ENCODE measurements around the gene MESD. TPM values are rescaled to one million over a fixed set of nuclear protein-coding genes. Genes with fewer than 3 reads are reported as not detected.

The MESD gene
- total RNA-seq, 2 donors from 2014 or later, result 31.7 to 35.8 TPM

GRCh38 chr15:80984856-80985255, 4.8 kb downstream of the MESD start:
- Histone ChIP-seq H3K9ac (ENCODE audit: extremely low read depth, low read length, poor library complexity, severe bottlenecking) (no peak overlapping the region), H3K36me3 (ENCODE audit: control insufficient read depth, insufficient read depth, low read length) (peaks cover 29% of the 10 kb centered on the region), H3K4me1 (ENCODE audit: control insufficient read depth, insufficient read depth, low read length) (no peaks in the 10 kb centered on the region), H3K4me3 (ENCODE audit: low read length) (no peak overlapping the region), H3K27ac (ENCODE audit: low read depth, low read length) (no peak overlapping the region), H3K9me3 (ENCODE audit: control insufficient read depth, low read length) (no peaks in the 10 kb centered on the region), H3K27me3 (ENCODE audit: control insufficient read depth, insufficient read depth, low read length, poor library complexity, severe bottlenecking) (no peaks in the 10 kb centered on the region)
- peaks cover 16% of the 10 kb centered on the region for H3K36me3 Mint-ChIP-seq (ENCODE audit: low read depth)
- no peak for DNase-seq
- H3K27ac Mint-ChIP-seq, result no peak overlapping the region
- no peaks in the 10 kb centered on the region for H3K27me3 Mint-ChIP-seq (ENCODE audit: insufficient read depth)
- H3K4me3 Mint-ChIP-seq, result no peak overlapping the region
- TF ChIP-seq CTCF (conservative IDR thresholded peaks at IDR 0.05), result no peak
- H3K9me3 Mint-ChIP-seq, result no peaks in the 10 kb centered on the region
- 90 to 94% methylated on average over 7 to 9 of the region's 9 CpGs for WGBS, 2 experiments (ENCODE audit: insufficient coverage in 1 of 2, insufficient read length in 1 of 2)
- H3K4me1 Mint-ChIP-seq, result peaks cover 24% of the 10 kb centered on the region

GRCh38 chr15:80982839-80983238, 6.8 kb downstream of the MESD start:
- WGBS, 2 experiments (ENCODE audit: insufficient coverage in 1 of 2, insufficient read length in 1 of 2), result 92 to 93% methylated on average over 2 to 5 of the region's 5 CpGs
- peaks cover 25% of the 10 kb centered on the region for H3K4me1 Mint-ChIP-seq
- H3K4me3 Mint-ChIP-seq, result no peak overlapping the region

GRCh38 chr15:80982205-80982604, 7.4 kb downstream of the MESD start:
- Mint-ChIP-seq H3K27ac (no peak overlapping the region), H3K27me3 (ENCODE audit: insufficient read depth) (no peaks in the 10 kb centered on the region), H3K36me3 (ENCODE audit: low read depth) (peaks cover 33% of the 10 kb centered on the region), H3K4me3 (no peak overlapping the region), H3K9me3 (no peaks in the 10 kb centered on the region), H3K4me1 (peaks cover 30% of the 10 kb centered on the region)
- Histone ChIP-seq H3K4me3 (ENCODE audit: low read length) (no peak overlapping the region), H3K9me3 (ENCODE audit: control insufficient read depth, low read length) (no peaks in the 10 kb centered on the region), H3K27me3 (ENCODE audit: control insufficient read depth, insufficient read depth, low read length, poor library complexity, severe bottlenecking) (no peaks in the 10 kb centered on the region), H3K4me1 (ENCODE audit: control insufficient read depth, insufficient read depth, low read length) (no peaks in the 10 kb centered on the region), H3K9ac (ENCODE audit: extremely low read depth, low read length, poor library complexity, severe bottlenecking) (no peak overlapping the region), H3K36me3 (ENCODE audit: control insufficient read depth, insufficient read depth, low read length) (peaks cover 52% of the 10 kb centered on the region), H3K27ac (ENCODE audit: low read depth, low read length) (no peak overlapping the region)
- 81% methylated on average over 2 of the region's 2 CpGs; no CpG with 5 or more reads in 1 of the 2 experiments for WGBS, 2 experiments (ENCODE audit: insufficient coverage in 1 of 2, insufficient read length in 1 of 2)
- peak; percentile 53 for TF ChIP-seq CTCF (conservative IDR thresholded peaks at IDR 0.05)
- no peak for DNase-seq

More at GRCh38 chr15:80982839-80983238, 6.8 kb downstream of the MESD start:
- DNase-seq, result no peak
- Histone ChIP-seq H3K36me3 (ENCODE audit: control insufficient read depth, insufficient read depth, low read length) (peaks cover 49% of the 10 kb centered on the region), H3K9ac (ENCODE audit: extremely low read depth, low read length, poor library complexity, severe bottlenecking) (no peak overlapping the region), H3K27ac (ENCODE audit: low read depth, low read length) (no peak overlapping the region), H3K9me3 (ENCODE audit: control insufficient read depth, low read length) (no peaks in the 10 kb centered on the region), H3K4me3 (ENCODE audit: low read length) (no peak overlapping the region), H3K4me1 (ENCODE audit: control insufficient read depth, insufficient read depth, low read length) (no peaks in the 10 kb centered on the region), H3K27me3 (ENCODE audit: control insufficient read depth, insufficient read depth, low read length, poor library complexity, severe bottlenecking) (no peaks in the 10 kb centered on the region)
- no peak for TF ChIP-seq CTCF (conservative IDR thresholded peaks at IDR 0.05)
- Mint-ChIP-seq H3K27me3 (ENCODE audit: insufficient read depth) (no peaks in the 10 kb centered on the region), H3K27ac (no peak overlapping the region), H3K9me3 (no peaks in the 10 kb centered on the region), H3K36me3 (ENCODE audit: low read depth) (peaks cover 30% of the 10 kb centered on the region)
